Skeletal muscle satellite cell (primary cell): ENCODE measurements around the gene SNTG2.

Experiments used
- H3K27me3 ChIP-seq: 2 replicates; pipeline ENCODE4 v1.7.0; 2013; ENCODE audit warnings: low read length; ENCODE audit not compliant: control insufficient read depth, insufficient read depth
- H3K36me3 ChIP-seq: 2 replicates; pipeline ENCODE4 v1.7.0; 2013; ENCODE audit warnings: mild to moderate bottlenecking, control low read depth, low read length; ENCODE audit not compliant: insufficient read depth
- H3K4me1 ChIP-seq: 2 replicates; pipeline ENCODE4 v1.7.0; 2013; ENCODE audit warnings: low read length; ENCODE audit not compliant: control insufficient read depth, insufficient read depth
- H3K4me2 ChIP-seq: 2 replicates; pipeline ENCODE4 v1.7.0; 2013; ENCODE audit warnings: mild to moderate bottlenecking, low read length
- H3K4me3 ChIP-seq: 2 replicates; pipeline ENCODE4 v1.7.0; 2013; ENCODE audit warnings: low read length
- H3K9ac ChIP-seq: 2 replicates; pipeline ENCODE4 v1.7.0; 2013; ENCODE audit warnings: mild to moderate bottlenecking, low read depth, low read length, moderate library complexity
- H3K9me3 ChIP-seq: replicated peaks from 2 replicates; pipeline ENCODE4 v1.7.0; 2013; ENCODE audit warnings: mild to moderate bottlenecking, control low read depth, low read length

The SNTG2 gene

DNA sequence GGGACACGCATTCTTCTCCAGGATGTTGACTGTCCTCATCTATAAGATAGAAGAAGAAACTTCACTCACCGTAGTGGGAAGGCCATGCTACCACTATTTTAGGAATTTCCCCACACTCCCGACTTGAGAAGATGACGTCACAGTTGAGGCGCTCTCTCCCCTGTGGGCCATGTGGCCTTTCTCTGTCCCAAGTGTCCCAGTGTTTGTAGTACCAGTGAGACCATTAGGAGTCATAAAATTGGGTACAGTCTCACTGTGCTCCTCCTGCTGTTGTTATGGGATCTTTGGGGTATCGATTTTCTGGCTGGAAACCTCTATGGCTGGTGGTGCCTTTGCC lies 7.2 kb upstream of the SNTG2 start:
- Histone ChIP-seq H3K36me3 (no peaks in the 10 kb centered on the region), H3K27me3 (no peaks in the 10 kb centered on the region), H3K4me2 (no peak overlapping the region), H3K9ac (no peak overlapping the region), H3K4me3 (no peak overlapping the region), H3K9me3 (peaks cover 7% of the 10 kb centered on the region), H3K4me1 (no peaks in the 10 kb centered on the region)

DNA sequence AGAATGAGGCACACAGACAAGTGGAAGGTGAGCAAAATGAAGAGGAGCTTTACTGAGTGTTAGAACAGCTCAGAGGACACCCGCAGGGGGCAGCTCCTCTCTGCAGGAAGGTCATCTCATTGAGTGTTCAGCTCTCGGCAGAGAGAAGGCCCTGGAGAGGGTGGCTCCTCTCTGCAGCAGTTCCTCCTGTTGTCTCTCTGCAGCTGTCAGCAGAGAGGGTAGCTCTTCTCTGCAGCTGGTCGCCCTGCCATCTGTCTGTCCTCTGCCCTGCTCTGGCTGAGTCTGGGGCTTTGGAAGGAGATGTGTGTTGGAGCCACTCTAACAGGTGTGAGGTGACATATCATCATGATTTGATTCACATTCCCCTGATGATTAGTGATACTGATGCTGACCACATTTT lies 6.8 kb upstream of the SNTG2 start:
- no peaks in the 10 kb centered on the region for H3K36me3 ChIP-seq

DNA sequence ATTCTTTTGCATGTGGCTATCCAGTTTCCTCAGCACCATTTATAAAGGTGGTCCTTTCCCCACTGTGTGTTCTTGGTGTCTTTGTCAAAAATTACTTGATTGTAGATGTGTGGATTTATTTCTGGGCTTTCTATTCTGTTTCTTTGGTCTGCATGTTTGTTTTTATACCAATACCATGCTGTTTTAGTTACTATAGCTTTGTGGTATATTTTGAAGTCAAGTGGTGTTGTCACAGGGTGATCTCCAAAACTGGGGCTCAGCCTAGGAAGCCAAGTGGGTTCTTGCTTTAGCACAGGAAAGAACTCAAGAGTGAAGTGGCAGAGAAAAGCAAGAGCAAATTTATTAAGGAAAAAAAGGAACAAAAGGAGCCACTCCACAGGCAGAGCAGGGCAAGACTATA lies 6.0 kb upstream of the SNTG2 start:
- H3K4me2 ChIP-seq: no peak overlapping the region
- H3K27me3 ChIP-seq: peaks cover 11% of the 10 kb centered on the region
- no peaks in the 10 kb centered on the region for H3K36me3 ChIP-seq
- H3K4me1 ChIP-seq: no peaks in the 10 kb centered on the region
- H3K4me3 ChIP-seq: no peak overlapping the region
- no peak overlapping the region for H3K9ac ChIP-seq
- H3K9me3 ChIP-seq: peaks cover 7% of the 10 kb centered on the region

More for the DNA sequence above, 6.8 kb upstream of the SNTG2 start:
- Histone ChIP-seq H3K4me1 (no peaks in the 10 kb centered on the region), H3K4me3 (no peak overlapping the region), H3K9ac (no peak overlapping the region), H3K4me2 (no peak overlapping the region), H3K27me3 (peaks cover 3% of the 10 kb centered on the region), H3K9me3 (peaks cover 7% of the 10 kb centered on the region)

DNA sequence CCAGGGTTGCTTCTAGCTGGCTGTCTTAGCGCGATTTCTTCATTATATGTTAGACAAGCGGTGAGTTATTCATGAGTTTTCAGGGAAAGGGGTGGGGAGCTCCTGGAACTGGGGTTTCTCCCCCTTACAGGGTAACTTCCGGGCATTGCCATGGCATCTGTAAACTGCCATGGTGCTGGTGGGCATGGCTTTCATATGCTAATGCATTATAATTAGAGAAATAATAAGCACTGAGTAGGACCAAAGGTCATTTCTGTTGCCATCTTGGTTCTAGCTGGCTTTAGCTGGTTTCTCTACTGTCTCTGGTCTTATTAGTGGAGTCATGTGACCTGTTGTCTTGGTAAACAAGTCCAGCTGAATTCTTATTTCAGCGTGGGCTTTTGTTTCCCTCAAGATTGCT lies 5.5 kb upstream of the SNTG2 start:
- no peak overlapping the region for H3K4me3 ChIP-seq
- peaks cover 7% of the 10 kb centered on the region for H3K9me3 ChIP-seq
- no peaks in the 10 kb centered on the region for H3K4me1 ChIP-seq
- no peak overlapping the region for H3K4me2 ChIP-seq
- H3K27me3 ChIP-seq: peaks cover 14% of the 10 kb centered on the region
- no peak overlapping the region for H3K9ac ChIP-seq
- no peaks in the 10 kb centered on the region for H3K36me3 ChIP-seq

DNA sequence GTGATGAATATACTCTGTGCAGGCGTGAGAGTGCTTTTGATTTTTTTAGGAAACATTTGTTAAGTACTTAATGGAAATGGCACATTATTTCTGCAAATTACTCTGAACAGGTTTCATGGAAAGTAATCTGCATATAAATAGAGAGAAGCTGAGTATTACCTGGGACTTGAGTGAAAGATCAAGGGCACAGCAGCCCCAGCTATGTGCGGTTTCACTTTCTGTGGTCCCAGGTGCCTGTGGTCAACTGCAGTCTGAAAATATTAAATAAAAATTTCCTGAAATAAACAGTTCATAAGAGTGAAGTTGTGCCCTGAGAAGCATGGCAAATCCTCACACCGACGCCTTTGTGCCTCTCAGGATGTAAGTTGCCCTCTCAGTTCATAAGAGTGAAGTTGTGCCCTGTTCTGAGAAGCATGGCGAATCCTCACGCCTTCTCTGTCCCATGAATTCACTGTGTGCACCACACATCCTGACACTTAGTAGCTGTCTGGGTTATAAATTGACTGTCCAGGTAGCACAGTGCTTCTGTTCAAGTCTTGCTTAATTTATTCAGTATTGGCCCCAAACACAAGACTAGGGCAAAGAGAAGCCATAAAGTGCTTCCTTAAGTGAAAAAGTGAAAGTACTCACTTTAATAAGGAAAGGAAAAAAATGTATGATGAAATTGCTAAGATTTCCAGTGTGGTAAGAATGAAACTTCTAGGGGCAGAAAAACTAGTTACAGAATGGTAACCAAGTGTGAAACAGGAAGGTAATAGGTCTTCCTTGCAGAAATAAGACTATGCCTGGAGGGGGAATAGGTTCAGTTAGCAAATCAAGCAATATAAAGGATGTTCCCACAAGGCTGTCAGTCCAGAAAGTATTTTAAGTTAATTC lies 4.3 kb upstream of the SNTG2 start:
- Histone ChIP-seq H3K4me3 (no peak overlapping the region), H3K27me3 (peaks cover 16% of the 10 kb centered on the region), H3K36me3 (no peaks in the 10 kb centered on the region)

DNA sequence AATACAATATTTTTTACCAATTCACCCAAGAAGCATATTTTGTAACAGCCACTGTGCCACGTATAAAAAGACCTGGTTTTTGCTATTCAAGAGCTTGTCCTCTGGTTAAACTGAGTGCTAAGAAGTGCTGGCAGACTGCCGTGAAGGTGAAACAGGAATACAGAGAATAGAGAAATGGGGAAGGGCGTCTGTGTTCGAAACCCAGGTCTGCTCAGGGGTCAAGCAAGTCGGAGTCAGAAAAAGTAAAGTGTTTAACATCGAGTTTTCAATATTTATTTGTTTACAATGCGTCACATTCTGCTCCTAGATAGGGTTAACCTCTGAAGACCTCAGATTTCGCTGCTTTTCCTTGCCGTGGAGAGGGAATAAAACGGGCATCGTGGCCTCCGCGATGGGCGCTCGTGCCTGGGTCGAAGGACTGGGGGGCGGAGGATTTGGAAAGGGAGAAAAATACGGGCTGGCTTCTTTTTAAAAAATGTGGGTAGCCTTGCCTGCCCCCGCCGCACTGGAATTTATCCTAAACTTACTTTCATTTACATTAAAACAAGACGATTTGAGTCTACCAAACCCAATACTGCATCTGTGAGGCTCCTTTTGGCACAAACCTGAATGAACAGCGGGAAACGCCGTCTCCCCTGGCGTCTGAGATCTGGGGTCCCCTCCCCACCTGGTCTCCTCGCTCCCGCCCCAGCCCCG lies 1.1 kb upstream of the SNTG2 start:
- no peaks in the 10 kb centered on the region for H3K36me3 ChIP-seq
- H3K4me2 ChIP-seq: peak overlapping the region; percentile 35
- H3K4me3 ChIP-seq: peak overlapping the region; percentile 24
- peaks cover 34% of the 10 kb centered on the region for H3K27me3 ChIP-seq
- peaks cover 5% of the 10 kb centered on the region for H3K9me3 ChIP-seq
- no peaks in the 10 kb centered on the region for H3K4me1 ChIP-seq
- H3K9ac ChIP-seq: no peak overlapping the region

More for the DNA sequence above, 4.3 kb upstream of the SNTG2 start:
- Histone ChIP-seq H3K9me3 (peaks cover 7% of the 10 kb centered on the region), H3K4me1 (no peaks in the 10 kb centered on the region), H3K9ac (no peak overlapping the region), H3K4me2 (no peak overlapping the region)

DNA sequence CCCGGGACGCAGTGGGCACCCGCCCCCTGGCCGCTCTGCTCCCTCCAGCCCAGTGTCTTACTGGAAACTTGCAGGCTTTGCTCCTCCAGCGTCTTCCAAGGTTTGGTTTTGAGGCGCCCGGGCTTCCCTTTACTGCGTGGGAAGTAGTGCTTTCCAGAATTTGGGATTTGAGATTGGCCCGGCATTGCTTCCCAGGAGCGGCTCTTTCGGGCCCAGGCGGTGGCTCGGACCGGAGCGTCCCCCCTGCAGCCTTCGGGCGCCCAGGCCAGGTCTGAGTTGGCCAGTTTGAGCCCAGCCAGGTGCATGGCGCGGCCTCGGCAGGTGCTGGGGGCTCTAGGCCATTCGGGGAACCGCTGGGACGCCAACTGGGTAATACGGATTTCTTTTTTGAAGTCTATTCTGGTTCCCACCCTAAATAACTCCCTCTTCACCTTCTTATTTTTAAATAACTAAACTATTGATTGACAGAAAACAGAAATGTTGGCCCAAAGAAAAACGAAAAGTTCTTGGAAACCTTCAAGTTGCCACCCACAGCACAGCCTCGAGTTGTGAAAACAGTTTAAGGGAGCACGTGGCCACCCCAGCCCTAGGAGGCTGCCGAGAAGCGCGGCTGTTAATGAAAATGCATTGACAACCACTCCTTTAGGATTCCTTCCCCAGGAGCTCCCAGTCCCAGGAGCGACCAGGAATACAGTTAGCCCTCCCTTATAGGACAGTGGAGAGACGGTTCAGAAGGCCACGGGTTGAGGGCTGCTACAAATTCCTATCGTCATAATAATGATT lies 766 bp downstream of the SNTG2 start:
- H3K4me3 ChIP-seq: no peak overlapping the region
- H3K9ac ChIP-seq: no peak overlapping the region
- H3K4me1 ChIP-seq: no peaks in the 10 kb centered on the region
- no peak overlapping the region for H3K4me2 ChIP-seq
- peaks cover 34% of the 10 kb centered on the region for H3K27me3 ChIP-seq
- H3K36me3 ChIP-seq: no peaks in the 10 kb centered on the region
- no peaks in the 10 kb centered on the region for H3K9me3 ChIP-seq

DNA sequence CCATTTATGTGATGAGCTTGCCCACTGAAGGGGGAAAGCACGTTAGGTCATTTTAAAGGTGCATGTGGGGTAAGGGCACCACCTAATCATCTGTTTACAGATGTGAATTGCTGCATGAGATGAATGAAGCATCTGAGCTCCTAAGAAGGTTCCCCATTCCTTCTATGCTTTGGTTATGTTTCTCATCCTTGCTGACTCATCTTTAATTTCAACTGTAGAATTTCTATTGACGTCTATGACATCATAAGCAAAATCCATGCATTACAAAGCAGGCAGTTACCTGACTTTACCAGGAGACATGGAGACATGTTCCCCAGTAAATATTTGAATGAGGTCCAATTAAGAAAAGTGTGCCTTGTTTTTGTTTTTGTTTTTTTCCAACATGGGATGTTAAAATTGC lies 2.8 kb downstream of the SNTG2 start:
- Histone ChIP-seq H3K27me3 (peaks cover 34% of the 10 kb centered on the region), H3K4me3 (no peak overlapping the region), H3K9me3 (no peaks in the 10 kb centered on the region), H3K4me2 (no peak overlapping the region), H3K9ac (no peak overlapping the region), H3K36me3 (no peaks in the 10 kb centered on the region), H3K4me1 (no peaks in the 10 kb centered on the region)

DNA sequence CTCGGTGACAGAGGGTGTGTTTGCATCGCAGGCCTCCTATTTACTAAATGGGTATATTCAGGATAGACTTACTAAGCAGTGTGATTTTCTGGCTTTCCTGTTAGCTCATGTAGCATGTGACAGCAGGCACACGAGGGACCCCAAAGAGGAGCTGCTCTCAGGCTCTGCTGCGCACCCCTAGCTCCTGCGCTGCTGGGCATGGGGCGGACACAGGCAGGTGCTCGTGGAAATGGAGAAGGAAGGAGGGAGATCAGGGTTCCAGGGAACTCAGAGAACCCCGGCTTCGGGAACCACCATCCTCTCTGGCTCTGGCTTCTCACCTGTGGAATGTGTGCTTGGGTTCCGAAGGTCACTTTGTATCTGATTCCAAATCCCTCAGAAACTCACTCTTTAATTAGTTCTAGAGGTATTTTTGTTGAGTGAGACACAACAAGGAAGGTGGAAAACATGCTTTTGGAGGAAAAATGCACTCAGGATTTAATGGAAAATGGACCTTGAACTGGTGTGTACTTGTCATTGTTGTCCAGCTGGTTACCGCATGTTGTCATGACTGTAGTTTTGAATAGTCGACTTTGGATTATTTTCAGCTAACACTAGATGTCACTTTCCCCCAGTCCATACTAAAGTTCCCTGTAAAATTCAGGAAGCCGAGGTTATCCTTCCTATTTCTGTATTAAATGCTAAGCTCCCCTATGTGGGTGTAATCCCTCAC lies 3.5 kb downstream of the SNTG2 start:
- peaks cover 28% of the 10 kb centered on the region for H3K27me3 ChIP-seq
- H3K4me2 ChIP-seq: no peak overlapping the region
- H3K9ac ChIP-seq: no peak overlapping the region
- H3K36me3 ChIP-seq: no peaks in the 10 kb centered on the region
- H3K4me1 ChIP-seq: no peaks in the 10 kb centered on the region
- H3K4me3 ChIP-seq: no peak overlapping the region
- H3K9me3 ChIP-seq: no peaks in the 10 kb centered on the region

DNA sequence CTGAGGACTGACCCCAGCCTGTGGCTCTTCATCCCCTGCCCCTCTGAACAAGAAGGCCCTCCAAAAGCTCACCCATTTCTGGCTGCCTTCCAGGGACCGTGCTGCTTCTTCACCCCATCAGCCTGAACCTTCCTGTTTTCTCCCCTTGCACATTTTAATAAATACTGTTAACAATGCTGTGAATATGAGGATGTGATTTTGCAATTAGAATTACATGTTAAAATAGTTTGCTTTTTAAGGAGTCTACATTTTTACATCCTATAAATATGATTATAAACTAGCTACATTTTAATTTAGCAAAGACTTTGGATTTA lies 4.0 kb downstream of the SNTG2 start:
- Histone ChIP-seq H3K9me3 (no peaks in the 10 kb centered on the region), H3K27me3 (peaks cover 23% of the 10 kb centered on the region), H3K36me3 (no peaks in the 10 kb centered on the region), H3K4me3 (no peak overlapping the region), H3K4me2 (no peak overlapping the region), H3K4me1 (no peaks in the 10 kb centered on the region), H3K9ac (no peak overlapping the region)
